Skeletal muscle satellite cell (primary cell): ENCODE measurements around the gene SUV39H2.
"Not testable (repeated sequence)": the region's sequence is repeated elsewhere in the genome, so short reads cannot be mapped to it uniquely, and the experiment has no call there.

Experiments used
- H3K27me3 ChIP-seq: 2 replicates; pipeline ENCODE4 v1.7.0; 2013; ENCODE audit warnings: low read length; ENCODE audit not compliant: control insufficient read depth, insufficient read depth
- H3K36me3 ChIP-seq: 2 replicates; pipeline ENCODE4 v1.7.0; 2013; ENCODE audit warnings: mild to moderate bottlenecking, control low read depth, low read length; ENCODE audit not compliant: insufficient read depth
- H3K4me1 ChIP-seq: 2 replicates; pipeline ENCODE4 v1.7.0; 2013; ENCODE audit warnings: low read length; ENCODE audit not compliant: control insufficient read depth, insufficient read depth
- H3K4me2 ChIP-seq: 2 replicates; pipeline ENCODE4 v1.7.0; 2013; ENCODE audit warnings: mild to moderate bottlenecking, low read length
- H3K4me3 ChIP-seq: 2 replicates; pipeline ENCODE4 v1.7.0; 2013; ENCODE audit warnings: low read length
- H3K9ac ChIP-seq: 2 replicates; pipeline ENCODE4 v1.7.0; 2013; ENCODE audit warnings: mild to moderate bottlenecking, low read depth, low read length, moderate library complexity
- H3K9me3 ChIP-seq: replicated peaks from 2 replicates; pipeline ENCODE4 v1.7.0; 2013; ENCODE audit warnings: mild to moderate bottlenecking, control low read depth, low read length

SUV39H2 gene

DNA sequence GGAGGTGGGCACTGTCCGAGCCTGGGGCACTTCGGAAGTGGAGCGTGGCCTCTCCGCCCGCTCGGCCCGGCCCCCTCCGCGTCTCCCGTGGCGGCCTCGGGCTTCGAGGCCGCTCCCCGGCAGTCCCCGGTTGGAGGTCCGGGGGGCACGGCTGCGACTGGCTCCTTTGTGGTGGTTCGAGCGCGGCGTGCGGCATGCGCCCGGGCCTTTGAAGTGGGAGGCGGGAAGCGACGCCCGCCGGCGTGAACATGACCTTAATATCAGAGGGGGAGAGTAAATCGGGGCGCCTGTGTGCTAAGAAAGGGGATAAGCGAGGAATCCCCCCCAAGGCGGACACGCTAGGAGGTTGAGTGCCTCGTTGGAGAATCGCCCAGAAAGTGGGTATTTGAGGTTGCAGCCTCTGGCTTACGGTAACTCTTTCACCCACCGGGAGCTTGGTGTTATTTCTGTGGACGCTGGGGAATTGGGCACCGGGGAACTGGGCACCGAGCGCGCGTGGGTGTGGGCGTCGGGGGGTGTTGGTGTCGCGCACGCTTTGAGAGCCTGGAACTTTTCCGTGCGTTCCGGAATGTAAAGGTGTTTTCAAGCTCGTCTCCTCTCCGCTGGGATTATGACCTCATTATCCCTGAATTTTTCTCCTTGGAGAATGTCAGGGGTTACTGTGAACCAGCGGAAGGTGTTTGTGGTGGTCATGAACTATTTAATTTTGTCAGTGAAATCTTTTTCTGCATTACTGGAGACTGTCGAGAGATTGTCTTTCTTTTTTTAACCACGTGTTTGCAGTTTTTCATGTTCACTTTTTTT, 660 bp downstream of the SUV39H2 start:
- Histone ChIP-seq H3K27me3 (no peaks in the 10 kb centered on the region), H3K9ac (peak overlapping the region; percentile 99), H3K4me1 (peaks cover 18% of the 10 kb centered on the region), H3K36me3 (peaks cover 4% of the 10 kb centered on the region), H3K4me3 (peak overlapping the region; percentile 100), H3K4me2 (peak overlapping the region; percentile 91), H3K9me3 (no peaks in the 10 kb centered on the region)

GRCh38 chr10:14879928-14880193, 1.2 kb downstream of the SUV39H2 start:
- H3K4me1 ChIP-seq: peaks cover 18% of the 10 kb centered on the region
- H3K4me3 ChIP-seq: peak overlapping the region; percentile 100

GRCh38 chr10:14880229-14880628, 1.6 kb downstream of the SUV39H2 start:
- Histone ChIP-seq H3K9me3 (no peaks in the 10 kb centered on the region), H3K9ac (peak overlapping the region; percentile 99), H3K4me3 (peak overlapping the region; percentile 100), H3K4me2 (peak overlapping the region; percentile 91), H3K27me3 (no peaks in the 10 kb centered on the region), H3K4me1 (peaks cover 18% of the 10 kb centered on the region), H3K36me3 (peaks cover 4% of the 10 kb centered on the region)

More at GRCh38 chr10:14879928-14880193, 1.2 kb downstream of the SUV39H2 start:
- Histone ChIP-seq H3K36me3 (peaks cover 4% of the 10 kb centered on the region), H3K9me3 (no peaks in the 10 kb centered on the region), H3K4me2 (peak overlapping the region; percentile 91), H3K27me3 (no peaks in the 10 kb centered on the region), H3K9ac (peak overlapping the region; percentile 99)

- Histone ChIP-seq H3K9ac (no peak overlapping the region), H3K36me3 (peaks cover 6% of the 10 kb centered on the region), H3K4me3 (no peak overlapping the region), H3K27me3 (no peaks in the 10 kb centered on the region), H3K9me3 (no peaks in the 10 kb centered on the region), H3K4me1 (peaks cover 10% of the 10 kb centered on the region), H3K4me2 (no peak overlapping the region)
Measured at GRCh38 chr10:14884082-14884481, 5.4 kb downstream of the SUV39H2 start.

DNA sequence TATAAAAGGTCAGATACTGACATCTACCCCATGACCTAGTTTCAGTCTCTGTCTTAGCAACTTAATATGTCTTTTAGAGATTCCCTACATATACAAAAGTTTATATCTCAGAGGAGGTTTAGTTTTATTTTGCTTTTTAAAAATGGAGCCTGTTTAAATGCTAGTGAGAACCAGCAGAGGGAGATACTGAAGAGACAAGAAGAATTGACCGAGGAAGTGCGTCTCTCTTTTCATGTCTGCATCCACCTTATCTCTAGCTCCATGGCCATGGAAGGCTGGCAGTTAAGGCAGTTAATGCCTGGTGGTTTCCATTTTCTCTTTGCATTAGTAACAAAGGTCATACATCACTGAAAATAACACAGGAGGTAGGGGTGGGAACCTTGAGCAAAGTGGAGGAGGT, 10.7 kb downstream of the SUV39H2 start:
- no peaks in the 10 kb centered on the region for H3K27me3 ChIP-seq
- H3K36me3 ChIP-seq: peaks cover 6% of the 10 kb centered on the region
- no peak overlapping the region for H3K4me2 ChIP-seq
- H3K4me1 ChIP-seq: no peaks in the 10 kb centered on the region
- no peaks in the 10 kb centered on the region for H3K9me3 ChIP-seq
- no peak overlapping the region for H3K4me3 ChIP-seq
- no peak overlapping the region for H3K9ac ChIP-seq

DNA sequence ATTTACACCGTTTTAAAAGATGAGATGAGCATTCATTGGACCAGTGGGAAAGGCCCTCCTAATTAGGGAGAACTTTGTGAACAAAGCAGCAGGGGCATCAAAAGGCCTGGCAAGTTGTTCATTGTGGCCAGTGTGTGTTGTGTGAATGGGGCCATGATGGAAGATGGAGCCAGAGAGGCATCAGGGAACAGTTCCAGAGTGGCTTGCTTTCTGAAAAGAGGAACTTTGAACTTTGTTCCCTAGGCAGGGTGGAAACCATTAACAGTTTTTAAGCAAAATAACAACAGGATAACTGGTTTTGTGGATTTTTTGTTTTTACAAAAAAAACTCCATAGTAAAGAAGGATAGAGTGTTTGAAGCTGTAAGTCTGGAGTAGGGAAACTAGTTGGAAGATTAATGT, 12.5 kb downstream of the SUV39H2 start:
- H3K4me1 ChIP-seq: no peaks in the 10 kb centered on the region
- H3K36me3 ChIP-seq: peaks cover 4% of the 10 kb centered on the region
- no peak overlapping the region for H3K4me3 ChIP-seq
- H3K27me3 ChIP-seq: no peaks in the 10 kb centered on the region
- H3K4me2 ChIP-seq: no peak overlapping the region
- no peak overlapping the region for H3K9ac ChIP-seq
- H3K9me3 ChIP-seq: no peaks in the 10 kb centered on the region

- H3K36me3 ChIP-seq: peaks cover 44% of the 10 kb centered on the region
- no peak overlapping the region for H3K9ac ChIP-seq
- H3K4me2 ChIP-seq: no peak overlapping the region
- H3K27me3 ChIP-seq: no peaks in the 10 kb centered on the region
- no peak overlapping the region for H3K4me3 ChIP-seq
- H3K9me3 ChIP-seq: no peaks in the 10 kb centered on the region
- no peaks in the 10 kb centered on the region for H3K4me1 ChIP-seq
Measured at GRCh38 chr10:14904316-14904732, 25.7 kb downstream of the SUV39H2 start.

- H3K9ac ChIP-seq: no peak overlapping the region
- no peak overlapping the region for H3K4me3 ChIP-seq
- H3K36me3 ChIP-seq: peaks cover 42% of the 10 kb centered on the region
- H3K27me3 ChIP-seq: no peaks in the 10 kb centered on the region
- H3K9me3 ChIP-seq: no peaks in the 10 kb centered on the region
- H3K4me1 ChIP-seq: no peaks in the 10 kb centered on the region
- no peak overlapping the region for H3K4me2 ChIP-seq
Measured at GRCh38 chr10:14904864-14905263, 26.2 kb downstream of the SUV39H2 start.

DNA sequence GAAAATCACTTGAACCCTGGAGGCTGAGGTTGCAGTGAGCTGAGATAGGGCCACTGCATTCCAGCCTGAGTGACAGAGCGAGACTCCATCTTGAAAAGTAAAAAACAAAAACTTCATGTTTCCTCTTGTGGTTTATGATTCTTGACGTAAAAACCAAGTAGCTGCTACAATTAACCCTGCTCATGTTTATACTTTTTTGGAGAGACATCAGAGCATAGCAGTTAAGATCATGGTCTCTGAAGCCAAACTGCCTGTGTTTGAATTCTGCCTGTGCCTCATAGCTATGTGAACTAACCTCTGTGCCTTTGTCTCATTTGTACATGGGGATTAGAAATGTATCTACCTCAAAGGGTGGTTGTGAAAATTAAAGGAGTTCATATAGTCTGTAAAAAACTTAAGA, 27.2 kb downstream of the SUV39H2 start:
- Histone ChIP-seq H3K9ac (no peak overlapping the region), H3K4me3 (no peak overlapping the region), H3K27me3 (no peaks in the 10 kb centered on the region), H3K4me2 (no peak overlapping the region), H3K36me3 (peaks cover 51% of the 10 kb centered on the region), H3K9me3 (no peaks in the 10 kb centered on the region), H3K4me1 (no peaks in the 10 kb centered on the region)

- Histone ChIP-seq H3K4me3 (no peak overlapping the region), H3K36me3 (peaks cover 57% of the 10 kb centered on the region), H3K4me2 (no peak overlapping the region), H3K9ac (no peak overlapping the region), H3K4me1 (no peaks in the 10 kb centered on the region), H3K9me3 (no peaks in the 10 kb centered on the region), H3K27me3 (no peaks in the 10 kb centered on the region)
Measured at GRCh38 chr10:14906765-14907164, 28.1 kb downstream of the SUV39H2 start.

- H3K27me3 ChIP-seq, H3K4me3 ChIP-seq, H3K9ac ChIP-seq, H3K4me1 ChIP-seq, H3K9me3 ChIP-seq, H3K4me2 ChIP-seq: not testable (repeated sequence)
- H3K36me3 ChIP-seq: peaks cover 64% of the 10 kb centered on the region
Measured at GRCh38 chr10:14907591-14907990, 28.9 kb downstream of the SUV39H2 start.

GRCh38 chr10:14909101-14909500, 30.4 kb downstream of the SUV39H2 start:
- no peaks in the 10 kb centered on the region for H3K27me3 ChIP-seq
- peaks cover 72% of the 10 kb centered on the region for H3K36me3 ChIP-seq
- H3K4me2 ChIP-seq: no peak overlapping the region
- no peak overlapping the region for H3K9ac ChIP-seq
- H3K4me1 ChIP-seq: no peaks in the 10 kb centered on the region
- no peak overlapping the region for H3K4me3 ChIP-seq
- no peaks in the 10 kb centered on the region for H3K9me3 ChIP-seq
